ENCODE data around the gene DLX4. TPM values are rescaled to one million over a fixed set of nuclear protein-coding genes. Genes with fewer than 3 reads are reported as not detected.

DLX4 gene
- total RNA-seq, 1 experiment from 2014 or later, result 11.2 TPM

DNA sequence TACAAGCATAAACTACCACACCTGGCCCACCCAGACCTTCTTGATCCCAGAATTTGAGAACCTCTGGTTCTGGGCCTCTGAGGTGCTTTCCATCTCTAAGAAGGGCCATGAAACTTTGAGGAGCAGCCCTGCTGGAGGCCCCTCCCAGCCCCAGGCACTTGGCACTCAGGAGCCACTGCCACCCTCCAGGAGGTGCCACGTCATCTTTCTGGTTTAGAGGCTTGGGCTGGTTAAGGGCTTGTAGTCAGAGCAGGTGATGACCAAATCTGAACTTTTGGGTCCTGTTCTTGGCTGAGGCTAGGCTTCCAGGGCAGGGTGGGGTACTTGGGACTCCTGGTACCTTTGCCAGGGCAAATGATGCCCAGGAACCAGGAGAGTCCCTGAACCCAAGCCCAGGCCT, 13.8 kb upstream of the DLX4 start:
- no peak overlapping the region for H3K4me3 ChIP-seq (ENCODE audit: low read depth in 2 of 2, low read length in 2 of 2)
- no peaks in the 10 kb centered on the region for H3K36me3 ChIP-seq (ENCODE audit: control insufficient read depth, insufficient read depth, low read length)
- ChIA-PET POLR2A (no interaction called here), CTCF (no interaction called here)
- H3K27ac ChIP-seq (ENCODE audit: low read length), result no peak overlapping the region
- TF ChIP-seq TCF7L2 (IDR thresholded peaks at IDR 0.05; ENCODE audit: low read depth, low read length) (no peak), POLR2AphosphoS5 (IDR thresholded peaks at IDR 0.05; ENCODE audit: low read depth, low read length) (no peak), SIN3A (IDR thresholded peaks at IDR 0.05; ENCODE audit: borderline replicate concordance, insufficient read depth, low read depth, low read length) (no peak)
- TF ChIP-seq, protein P1, sequence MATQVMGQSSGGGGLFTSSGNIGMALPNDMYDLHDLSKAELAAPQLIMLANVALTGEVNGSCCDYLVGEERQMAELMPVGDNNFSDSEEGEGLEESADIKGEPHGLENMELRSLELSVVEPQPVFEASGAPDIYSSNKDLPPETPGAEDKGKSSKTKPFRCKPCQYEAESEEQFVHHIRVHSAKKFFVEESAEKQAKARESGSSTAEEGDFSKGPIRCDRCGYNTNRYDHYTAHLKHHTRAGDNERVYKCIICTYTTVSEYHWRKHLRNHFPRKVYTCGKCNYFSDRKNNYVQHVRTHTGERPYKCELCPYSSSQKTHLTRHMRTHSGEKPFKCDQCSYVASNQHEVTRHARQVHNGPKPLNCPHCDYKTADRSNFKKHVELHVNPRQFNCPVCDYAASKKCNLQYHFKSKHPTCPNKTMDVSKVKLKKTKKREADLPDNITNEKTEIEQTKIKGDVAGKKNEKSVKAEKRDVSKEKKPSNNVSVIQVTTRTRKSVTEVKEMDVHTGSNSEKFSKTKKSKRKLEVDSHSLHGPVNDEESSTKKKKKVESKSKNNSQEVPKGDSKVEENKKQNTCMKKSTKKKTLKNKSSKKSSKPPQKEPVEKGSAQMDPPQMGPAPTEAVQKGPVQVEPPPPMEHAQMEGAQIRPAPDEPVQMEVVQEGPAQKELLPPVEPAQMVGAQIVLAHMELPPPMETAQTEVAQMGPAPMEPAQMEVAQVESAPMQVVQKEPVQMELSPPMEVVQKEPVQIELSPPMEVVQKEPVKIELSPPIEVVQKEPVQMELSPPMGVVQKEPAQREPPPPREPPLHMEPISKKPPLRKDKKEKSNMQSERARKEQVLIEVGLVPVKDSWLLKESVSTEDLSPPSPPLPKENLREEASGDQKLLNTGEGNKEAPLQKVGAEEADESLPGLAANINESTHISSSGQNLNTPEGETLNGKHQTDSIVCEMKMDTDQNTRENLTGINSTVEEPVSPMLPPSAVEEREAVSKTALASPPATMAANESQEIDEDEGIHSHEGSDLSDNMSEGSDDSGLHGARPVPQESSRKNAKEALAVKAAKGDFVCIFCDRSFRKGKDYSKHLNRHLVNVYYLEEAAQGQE (IDR thresholded peaks at IDR 0.05; ENCODE audit: insufficient read depth in 1 of 2, low read depth in 2 of 2, low read length in 1 of 2), result no peak
- TF ChIP-seq, protein P2, sequence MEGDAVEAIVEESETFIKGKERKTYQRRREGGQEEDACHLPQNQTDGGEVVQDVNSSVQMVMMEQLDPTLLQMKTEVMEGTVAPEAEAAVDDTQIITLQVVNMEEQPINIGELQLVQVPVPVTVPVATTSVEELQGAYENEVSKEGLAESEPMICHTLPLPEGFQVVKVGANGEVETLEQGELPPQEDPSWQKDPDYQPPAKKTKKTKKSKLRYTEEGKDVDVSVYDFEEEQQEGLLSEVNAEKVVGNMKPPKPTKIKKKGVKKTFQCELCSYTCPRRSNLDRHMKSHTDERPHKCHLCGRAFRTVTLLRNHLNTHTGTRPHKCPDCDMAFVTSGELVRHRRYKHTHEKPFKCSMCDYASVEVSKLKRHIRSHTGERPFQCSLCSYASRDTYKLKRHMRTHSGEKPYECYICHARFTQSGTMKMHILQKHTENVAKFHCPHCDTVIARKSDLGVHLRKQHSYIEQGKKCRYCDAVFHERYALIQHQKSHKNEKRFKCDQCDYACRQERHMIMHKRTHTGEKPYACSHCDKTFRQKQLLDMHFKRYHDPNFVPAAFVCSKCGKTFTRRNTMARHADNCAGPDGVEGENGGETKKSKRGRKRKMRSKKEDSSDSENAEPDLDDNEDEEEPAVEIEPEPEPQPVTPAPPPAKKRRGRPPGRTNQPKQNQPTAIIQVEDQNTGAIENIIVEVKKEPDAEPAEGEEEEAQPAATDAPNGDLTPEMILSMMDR (IDR thresholded peaks at IDR 0.05), result no peak
- DNase-seq (ENCODE audit: low read depth, low spot score) (no peak), ATAC-seq (no peak)
- no TSS peak for BruUV-seq (replicated peaks)
- intact Hi-C loops (cut with micrococcal nuclease; ENCODE audit: unreplicated experiment) (loop anchor here (5.0 kb wide), 1 partner anchor 493 kb away; no protein-coding TSS in a partner anchor), in situ Hi-C loops (cut with HindIII; ENCODE audit: low pct_unique_long_range_greater_than_20kb, low sequenced_read_pairs) (no loop called here)
- H3K27me3 ChIP-seq (ENCODE audit: control insufficient read depth, insufficient read depth, low read length), result no peaks in the 10 kb centered on the region; the same call in 1 of the 2 replicates
- H3K9me3 ChIP-seq (ENCODE audit: control insufficient read depth, insufficient read depth, low read depth, low read length), result no peaks in the 10 kb centered on the region
- peaks cover 4% of the 10 kb centered on the region; the same call in 1 of the 2 replicates for H3K4me1 ChIP-seq (ENCODE audit: control insufficient read depth, insufficient read depth, low read length)

DNA sequence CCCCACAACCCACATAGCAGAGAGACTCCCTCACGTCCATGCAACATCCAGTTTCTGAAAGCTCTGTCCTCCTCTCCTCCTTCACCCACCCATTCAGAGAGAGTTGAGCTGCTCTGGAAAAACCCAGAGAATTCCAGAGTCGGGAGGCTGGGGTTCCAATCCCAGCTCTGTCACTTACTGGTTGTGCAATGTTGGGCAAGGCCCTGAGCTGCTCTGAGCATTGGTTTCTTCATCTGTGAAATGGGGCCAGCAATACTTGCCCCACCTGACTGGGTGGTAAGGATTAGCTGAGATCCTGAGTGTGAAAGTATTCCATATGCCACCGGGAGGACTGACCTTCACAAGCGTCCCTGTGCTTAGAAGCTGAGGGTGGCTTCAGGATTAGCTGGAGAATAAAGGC, 12.2 kb upstream of the DLX4 start:
- ATAC-seq (no peak), DNase-seq (ENCODE audit: low read depth, low spot score) (no peak)
- H3K9me3 ChIP-seq (ENCODE audit: control insufficient read depth, insufficient read depth, low read depth, low read length), result no peaks in the 10 kb centered on the region
- no peak overlapping the region for H3K4me3 ChIP-seq (ENCODE audit: low read depth in 2 of 2, low read length in 2 of 2)
- CTCF ChIA-PET, result no interaction called here
- in situ Hi-C loops (cut with HindIII; ENCODE audit: low pct_unique_long_range_greater_than_20kb, low sequenced_read_pairs), result no loop called here
- no peaks in the 10 kb centered on the region for H3K36me3 ChIP-seq (ENCODE audit: control insufficient read depth, insufficient read depth, low read length)
- no peaks in the 10 kb centered on the region; the same call in 1 of the 2 replicates for H3K27me3 ChIP-seq (ENCODE audit: control insufficient read depth, insufficient read depth, low read length)
- POLR2A ChIA-PET, result no interaction called here
- H3K27ac ChIP-seq (ENCODE audit: low read length), result no peak overlapping the region
- TF ChIP-seq, protein P2 (IDR thresholded peaks at IDR 0.05), result no peak
- TF ChIP-seq, protein P1 (IDR thresholded peaks at IDR 0.05; ENCODE audit: insufficient read depth in 1 of 2, low read depth in 2 of 2, low read length in 1 of 2), result no peak
- TF ChIP-seq POLR2AphosphoS5 (IDR thresholded peaks at IDR 0.05; ENCODE audit: low read depth, low read length), result no peak
- H3K4me1 ChIP-seq (ENCODE audit: control insufficient read depth, insufficient read depth, low read length), result peaks cover 4% of the 10 kb centered on the region; the same call in 1 of the 2 replicates
- intact Hi-C loops (cut with micrococcal nuclease; ENCODE audit: unreplicated experiment), result loop anchor here (5.0 kb wide), 1 partner anchor 494 kb away; no protein-coding TSS in a partner anchor
- no TSS peak for BruUV-seq (replicated peaks)

Data from Panc1 (cell line).